NCI-H1417 (cell line): ENCODE results near the gene WDR82.
A peak's percentile ranks its signal among the peaks of the same experiment; 100 is the strongest.

Source experiments
- DNase-seq, 3 experiments: peaks; one replicate each; lab custom pipeline; 2025; lab: John Stamatoyannopoulos, UW

WDR82 gene

GRCh38 chr3:52238193-52238760 is 40.2 kb downstream of the WDR82 start:
- DNase-seq = no peak

GRCh38 chr3:52237657-52238172 is 40.7 kb downstream of the WDR82 start:
- DNase-seq = no peak

GRCh38 chr3:52237006-52237656 is 41.3 kb downstream of the WDR82 start:
- no peak for DNase-seq

DNA sequence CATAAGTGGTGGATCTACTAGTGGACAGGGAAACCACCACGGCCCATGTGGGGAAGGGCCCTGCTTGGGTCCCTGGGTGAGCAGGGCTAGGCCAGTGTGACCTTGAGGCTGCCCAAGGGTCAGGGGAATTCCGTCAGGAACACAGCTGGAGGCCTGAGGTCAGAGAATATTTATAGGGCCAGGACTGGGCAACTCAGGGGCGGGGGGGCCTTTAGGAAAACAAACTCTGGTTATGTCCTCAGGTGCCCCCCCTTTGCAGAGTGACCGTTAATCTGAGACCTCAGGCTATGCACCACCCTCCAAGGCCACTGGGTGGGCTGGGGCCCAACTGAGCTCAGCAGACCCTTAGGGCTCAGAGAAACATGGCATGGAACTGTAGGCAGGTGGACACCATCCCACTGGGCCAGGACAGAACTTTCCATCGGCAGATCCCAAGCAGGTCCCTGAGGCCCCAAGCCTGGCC is 42.0 kb downstream of the WDR82 start:
- no peak for DNase-seq

DNA sequence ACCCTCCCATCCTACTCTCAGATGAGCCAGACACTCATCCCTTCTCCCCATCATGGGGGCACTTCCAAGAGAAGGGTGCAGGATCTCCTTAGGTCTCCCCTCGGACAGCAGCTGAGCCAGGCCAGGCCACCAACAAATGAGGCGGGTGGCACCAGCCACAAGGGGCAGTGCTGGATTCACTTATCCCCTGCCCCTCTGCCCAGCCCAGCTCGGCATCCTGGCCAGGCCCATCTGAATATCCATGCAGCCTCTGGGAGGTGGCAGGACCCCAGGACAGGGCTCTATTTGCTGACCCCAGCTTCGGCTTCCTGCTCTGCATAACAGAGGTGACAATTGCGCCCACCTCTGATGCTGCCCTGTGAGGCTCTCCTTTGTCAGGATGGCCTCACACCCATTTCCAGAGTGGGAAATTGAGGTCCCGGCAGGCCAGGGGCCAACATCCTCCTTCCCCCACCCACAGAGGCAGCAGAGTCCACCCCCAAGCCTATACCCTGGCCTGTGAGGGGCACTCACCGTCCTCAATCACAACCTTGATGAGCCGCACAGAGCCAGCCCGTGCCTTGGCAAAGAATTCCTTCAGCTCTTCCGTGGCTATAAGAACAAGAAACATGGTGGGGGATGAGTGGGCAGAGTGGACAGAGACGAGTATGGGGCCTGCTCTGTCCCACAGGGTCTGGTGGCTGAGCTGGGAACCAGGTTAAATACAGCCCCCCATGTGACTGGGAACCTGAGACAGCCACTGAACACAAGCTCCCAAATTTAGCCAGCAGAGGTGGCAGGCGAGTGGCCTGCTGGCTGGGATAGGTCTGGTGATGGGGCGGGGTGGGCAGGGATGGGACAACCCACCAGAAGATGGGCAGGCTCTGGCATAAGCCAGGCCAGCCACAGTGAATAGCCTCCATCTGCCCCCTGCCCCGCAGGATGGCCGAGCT is 43.7 kb downstream of the WDR82 start:
- DNase-seq = no peak

DNA sequence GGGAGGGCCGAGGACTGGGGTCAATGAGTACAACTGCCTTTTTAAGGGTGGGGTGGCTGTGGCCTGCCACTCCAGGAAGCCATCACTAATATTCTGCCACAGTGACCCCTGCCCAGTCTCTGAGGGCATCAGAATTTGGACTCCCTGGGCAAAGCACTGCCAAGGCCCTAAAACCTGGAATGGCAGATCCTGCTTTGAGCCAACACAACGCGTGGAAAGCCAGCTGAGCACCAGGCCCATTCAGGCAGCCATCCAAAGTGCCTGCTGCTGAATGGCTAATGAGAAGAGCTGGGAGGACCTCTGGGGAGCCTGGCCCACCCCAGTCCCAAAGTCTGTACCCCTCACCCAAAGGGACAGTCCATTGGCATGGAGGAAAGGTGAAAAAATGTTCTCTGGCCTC is 44.5 kb downstream of the WDR82 start:
- no peak for DNase-seq

- DNase-seq = no peak
Measured at GRCh38 chr3:52233108-52233591, 45.3 kb downstream of the WDR82 start.

GRCh38 chr3:52232279-52233107 is 46.0 kb downstream of the WDR82 start:
- no peak for DNase-seq

DNA sequence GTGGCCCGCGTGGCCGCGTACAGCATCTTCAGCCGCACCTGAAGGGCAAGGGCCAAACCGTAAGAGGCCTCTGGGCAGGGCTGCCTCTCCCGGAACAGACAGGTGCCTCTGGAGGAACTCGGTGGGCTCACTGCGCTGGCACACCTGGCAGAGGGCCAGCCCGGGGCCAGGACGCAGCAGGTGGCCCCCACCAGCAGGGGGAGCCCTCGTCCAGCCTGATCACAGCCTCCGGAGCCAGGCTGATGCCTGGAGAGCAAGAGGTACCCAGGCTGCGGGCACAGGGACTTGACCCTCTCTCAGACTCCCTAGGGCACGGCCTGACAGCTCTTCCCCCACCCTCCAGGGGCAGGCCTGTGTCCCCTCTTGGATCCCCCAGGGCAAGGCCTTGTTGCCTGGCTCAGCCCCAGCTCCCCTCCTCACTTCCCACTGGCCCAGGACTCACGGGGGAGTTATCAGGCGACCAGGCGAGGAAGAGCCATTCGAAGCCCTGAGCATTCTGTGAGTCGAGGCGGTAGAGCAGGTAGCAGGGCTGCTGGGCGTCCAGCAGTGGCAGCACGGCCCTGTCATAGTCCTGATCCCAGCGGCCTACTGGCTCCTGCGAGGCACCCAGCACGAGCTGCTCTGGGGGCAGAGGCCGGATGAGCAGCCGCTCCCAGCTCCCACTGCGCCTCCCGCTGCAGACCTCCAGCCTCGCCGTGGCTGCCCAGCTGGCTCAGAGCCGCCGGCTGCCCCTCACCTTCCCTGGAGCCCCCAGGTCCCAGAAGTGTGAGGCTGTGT is 46.8 kb downstream of the WDR82 start:
- DNase-seq = peak in 2 of 3 experiments; percentile 35 to 50

GRCh38 chr3:52230889-52231499 is 47.5 kb downstream of the WDR82 start:
- no peak for DNase-seq

- DNase-seq = no peak
Measured at GRCh38 chr3:52230461-52230860, 48.0 kb downstream of the WDR82 start.

GRCh38 chr3:52229656-52230055 is 48.8 kb downstream of the WDR82 start:
- DNase-seq = no peak

GRCh38 chr3:52228751-52229291 is 49.6 kb downstream of the WDR82 start:
- DNase-seq = no peak

DNA sequence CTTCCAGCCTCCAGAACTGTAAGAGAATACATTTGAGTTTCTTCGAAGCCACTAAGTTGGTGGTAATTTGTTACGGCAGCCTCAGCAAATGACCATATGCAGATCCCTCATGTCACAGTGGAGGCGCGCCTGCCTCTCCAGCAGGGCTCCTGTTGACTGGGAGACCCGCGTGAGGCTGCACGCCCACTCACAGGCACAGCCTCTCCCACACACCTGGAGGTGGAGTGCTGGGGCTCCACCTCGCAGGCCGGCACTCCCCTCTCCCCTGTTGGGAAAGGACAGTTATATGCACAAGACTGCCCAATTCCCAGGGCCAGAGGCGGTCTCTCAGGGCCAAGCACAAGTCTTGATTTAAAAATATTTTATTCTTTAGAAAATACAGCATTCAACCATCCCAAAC is 50.2 kb downstream of the WDR82 start:
- no peak for DNase-seq

DNA sequence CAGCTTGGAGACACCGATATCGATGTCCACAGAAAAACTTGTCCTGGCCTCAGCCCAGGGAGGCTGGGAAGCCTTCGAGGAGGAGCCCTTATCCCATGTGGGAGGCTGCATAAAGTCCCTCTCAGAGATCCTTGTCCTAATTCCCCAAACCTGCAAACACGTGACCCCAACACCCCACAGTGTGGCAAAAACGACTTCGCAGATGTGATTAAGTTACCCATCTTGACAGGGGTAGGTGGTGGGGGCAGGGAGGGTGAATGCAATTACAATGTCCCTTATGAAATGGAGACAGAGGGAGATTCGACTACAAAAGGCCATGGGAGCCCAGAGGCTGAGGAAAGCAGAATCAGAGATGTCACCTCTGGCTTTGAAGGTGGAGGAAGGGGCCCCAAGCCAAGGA is 50.7 kb downstream of the WDR82 start:
- DNase-seq = no peak

GRCh38 chr3:52227117-52227516 is 51.3 kb downstream of the WDR82 start:
- DNase-seq = no peak

- no peak for DNase-seq
Measured at GRCh38 chr3:52226229-52226817, 52.1 kb downstream of the WDR82 start.

DNA sequence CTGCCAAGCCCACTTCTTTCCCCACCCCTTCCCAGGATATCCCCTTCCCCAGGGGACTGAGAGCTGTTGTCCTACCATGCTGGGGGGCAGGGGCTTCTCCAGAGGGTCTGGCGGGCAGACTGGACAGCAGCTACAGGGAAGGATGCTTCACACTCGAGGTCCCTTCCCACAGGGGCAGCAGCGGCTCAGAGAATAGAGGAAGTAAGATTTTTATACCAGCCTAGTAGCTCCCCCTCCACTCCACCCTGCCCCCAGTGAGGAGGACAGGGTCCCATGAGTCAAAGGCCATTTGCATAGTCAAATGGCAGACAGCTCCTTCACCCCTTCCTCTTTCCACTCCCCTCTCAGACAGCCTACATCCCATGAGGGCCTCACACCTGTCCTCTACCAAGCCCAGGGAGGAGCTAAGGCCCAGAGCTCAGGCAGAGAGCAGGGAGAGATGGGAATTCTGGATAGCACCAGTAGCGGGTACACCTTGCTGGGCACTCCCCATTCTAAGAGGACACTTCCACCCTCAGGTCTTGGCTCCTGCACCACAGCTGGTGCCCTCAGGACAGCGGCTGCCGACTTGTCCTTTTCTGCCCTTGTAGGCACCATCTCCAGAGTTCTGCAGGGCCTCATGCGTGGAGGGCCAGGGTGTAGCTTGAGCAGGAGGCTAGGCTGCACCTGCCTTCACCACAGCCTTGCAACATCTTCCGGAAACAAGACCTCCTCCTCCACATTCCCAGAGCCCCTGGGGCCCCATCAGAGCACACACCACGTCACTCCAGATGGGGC is 52.8 kb downstream of the WDR82 start, which contains the start of gene TLR9:
Gene TLR9 (minus strand): TSS at position 194 of the 777 bp plus-strand sequence. CDS start 116 bp downstream, at position 78.
- DNase-seq = peak in 1 of 3 experiments; percentile 1
